Measurements from ENCODE around the gene PCDHB16. TPM values are rescaled to one million over a fixed set of nuclear protein-coding genes. Genes with fewer than 3 reads are reported as not detected.
"Not testable (repeated sequence)": the region's sequence is repeated elsewhere in the genome, so short reads cannot be mapped to it uniquely, and the experiment has no call there.

Gene PCDHB16
- polyA plus RNA-seq, 1 donor, result 1.1 TPM

DNA sequence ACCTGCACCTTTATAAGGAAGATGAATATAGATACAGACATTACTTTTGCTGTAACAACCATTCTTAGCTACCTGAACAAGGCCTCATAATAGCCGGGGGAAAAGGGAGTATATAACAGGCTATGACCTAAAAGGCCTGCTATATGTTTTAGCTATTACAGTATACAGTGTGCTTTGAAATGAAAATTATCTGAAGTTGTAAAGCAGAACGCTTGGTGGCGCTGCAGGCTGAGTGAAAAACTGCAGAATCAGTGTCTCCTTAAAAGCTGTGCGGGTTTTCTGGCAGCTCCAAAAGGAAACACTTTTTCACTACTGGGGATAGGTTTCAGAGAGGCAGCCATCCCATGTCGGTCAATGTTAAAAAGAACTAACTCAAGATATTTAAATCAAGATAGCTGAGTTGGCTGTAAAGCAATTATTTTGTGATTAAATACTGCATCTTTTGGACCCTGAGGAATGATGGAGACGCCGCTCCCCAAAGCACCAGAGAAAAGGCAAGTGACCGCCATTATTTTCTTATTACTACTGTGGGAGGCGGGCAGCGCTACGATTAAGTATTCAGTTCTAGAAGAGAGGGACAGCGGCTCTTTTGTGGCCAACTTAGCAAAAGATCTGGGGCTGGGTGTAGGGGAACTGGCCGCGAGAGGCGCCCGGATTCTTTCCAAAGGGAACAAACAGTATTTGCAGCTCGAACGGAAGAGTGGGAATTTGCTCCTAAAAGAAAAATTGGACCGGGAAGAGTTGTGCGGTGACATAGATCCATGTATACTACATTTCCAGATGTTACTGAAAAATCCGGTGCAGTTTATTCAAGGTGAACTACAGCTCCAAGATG is 26.4 kb upstream of the PCDHB16 start:
- WGBS (ENCODE audit: insufficient coverage, low lambda C conversion rate), result 4% methylated on average over 4 of the region's 21 CpGs
- H3K27me3 ChIP-seq (ENCODE audit: control insufficient read depth, insufficient read depth, low read length), result peaks cover 8% of the 10 kb centered on the region
- H3K27ac ChIP-seq (ENCODE audit: low read length), result no peak overlapping the region
- DNase-seq, result no peak
- H3K36me3 ChIP-seq (ENCODE audit: control insufficient read depth, insufficient read depth, low read length), result no peaks in the 10 kb centered on the region
- no peak overlapping the region for H3K4me3 ChIP-seq (ENCODE audit: low read length)
- H3K4me1 ChIP-seq (ENCODE audit: control insufficient read depth, insufficient read depth, low read length), result no peaks in the 10 kb centered on the region
- peaks cover 24% of the 10 kb centered on the region for H3K9me3 ChIP-seq (ENCODE audit: control insufficient read depth, low read depth, low read length)

DNA sequence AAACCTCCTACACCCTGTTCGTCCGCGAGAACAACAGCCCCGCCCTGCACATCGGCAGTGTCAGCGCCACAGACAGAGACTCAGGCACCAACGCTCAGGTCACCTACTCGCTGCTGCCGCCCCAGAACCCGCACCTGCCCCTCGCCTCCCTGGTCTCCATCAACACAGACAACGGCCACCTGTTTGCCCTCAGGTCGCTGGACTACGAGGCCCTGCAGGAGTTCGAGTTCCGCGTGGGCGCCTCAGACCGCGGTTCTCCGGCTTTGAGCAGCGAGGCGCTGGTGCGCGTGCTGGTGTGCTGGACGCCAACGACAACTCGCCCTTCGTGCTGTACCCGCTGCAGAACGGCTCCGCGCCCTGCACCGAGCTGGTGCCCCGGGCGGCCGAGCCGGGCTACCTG is 24.8 kb upstream of the PCDHB16 start:
- H3K4me3 ChIP-seq (ENCODE audit: low read length); H3K27me3 ChIP-seq (ENCODE audit: control insufficient read depth, insufficient read depth, low read length); H3K4me1 ChIP-seq (ENCODE audit: control insufficient read depth, insufficient read depth, low read length); DNase-seq; H3K36me3 ChIP-seq (ENCODE audit: control insufficient read depth, insufficient read depth, low read length); H3K27ac ChIP-seq (ENCODE audit: low read length): not testable (repeated sequence)
- H3K9me3 ChIP-seq (ENCODE audit: control insufficient read depth, low read depth, low read length), result peaks cover 16% of the 10 kb centered on the region
- no CpG with 5 or more reads among the region's 38 CpGs for WGBS (ENCODE audit: insufficient coverage, low lambda C conversion rate)

DNA sequence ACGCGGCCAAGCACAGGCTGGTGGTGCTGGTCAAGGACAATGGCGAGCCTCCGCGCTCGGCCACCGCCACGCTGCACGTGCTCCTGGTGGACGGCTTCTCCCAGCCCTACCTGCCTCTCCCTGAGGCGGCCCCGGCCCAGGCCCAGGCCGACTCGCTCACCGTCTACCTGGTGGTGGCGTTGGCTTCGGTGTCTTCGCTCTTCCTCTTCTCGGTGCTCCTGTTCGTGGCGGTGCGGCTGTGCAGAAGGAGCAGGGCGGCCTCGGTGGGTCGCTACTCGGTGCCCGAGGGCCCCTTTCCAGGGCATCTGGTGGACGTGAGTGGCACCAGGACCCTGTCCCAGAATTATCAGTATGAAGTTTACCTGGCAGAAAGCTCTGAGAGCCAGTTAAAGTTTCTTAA is 24.3 kb upstream of the PCDHB16 start:
- not testable (repeated sequence) for H3K4me3 ChIP-seq (ENCODE audit: low read length); DNase-seq; H3K27ac ChIP-seq (ENCODE audit: low read length); H3K36me3 ChIP-seq (ENCODE audit: control insufficient read depth, insufficient read depth, low read length); H3K27me3 ChIP-seq (ENCODE audit: control insufficient read depth, insufficient read depth, low read length); H3K4me1 ChIP-seq (ENCODE audit: control insufficient read depth, insufficient read depth, low read length)
- peaks cover 16% of the 10 kb centered on the region for H3K9me3 ChIP-seq (ENCODE audit: control insufficient read depth, low read depth, low read length)
- no CpG with 5 or more reads among the region's 28 CpGs for WGBS (ENCODE audit: insufficient coverage, low lambda C conversion rate)

GRCh38 chr5:141172381-141173204 is 9.6 kb upstream of the PCDHB16 start, which contains the start of gene PCDHB7:
PCDHB7 (plus strand) TSS chr5:141172644; CDS start chr5:141172836, 192 bp downstream.
- H3K36me3 ChIP-seq (ENCODE audit: control insufficient read depth, insufficient read depth, low read length), result no peaks in the 10 kb centered on the region
- peaks cover 2% of the 10 kb centered on the region for H3K27me3 ChIP-seq (ENCODE audit: control insufficient read depth, insufficient read depth, low read length)
- H3K9me3 ChIP-seq (ENCODE audit: control insufficient read depth, low read depth, low read length), result peaks cover 11% of the 10 kb centered on the region
- WGBS (ENCODE audit: insufficient coverage, low lambda C conversion rate), result 4% methylated on average over 4 of the region's 20 CpGs
- H3K4me3 ChIP-seq (ENCODE audit: low read length), result no peak within 1 kb of the TSS
- no peak for DNase-seq
- H3K27ac ChIP-seq (ENCODE audit: low read length), result no peak within 1 kb of the TSS
- H3K4me1 ChIP-seq (ENCODE audit: control insufficient read depth, insufficient read depth, low read length), result no peaks in the 10 kb centered on the region

GRCh38 chr5:141174291-141175104 is 7.7 kb upstream of the PCDHB16 start:
- not testable (repeated sequence) for DNase-seq; H3K4me1 ChIP-seq (ENCODE audit: control insufficient read depth, insufficient read depth, low read length); H3K27ac ChIP-seq (ENCODE audit: low read length); H3K36me3 ChIP-seq (ENCODE audit: control insufficient read depth, insufficient read depth, low read length); H3K27me3 ChIP-seq (ENCODE audit: control insufficient read depth, insufficient read depth, low read length); H3K4me3 ChIP-seq (ENCODE audit: low read length)
- WGBS (ENCODE audit: insufficient coverage, low lambda C conversion rate), result no CpG with 5 or more reads among the region's 79 CpGs
- H3K9me3 ChIP-seq (ENCODE audit: control insufficient read depth, low read depth, low read length), result peaks cover 14% of the 10 kb centered on the region

DNA sequence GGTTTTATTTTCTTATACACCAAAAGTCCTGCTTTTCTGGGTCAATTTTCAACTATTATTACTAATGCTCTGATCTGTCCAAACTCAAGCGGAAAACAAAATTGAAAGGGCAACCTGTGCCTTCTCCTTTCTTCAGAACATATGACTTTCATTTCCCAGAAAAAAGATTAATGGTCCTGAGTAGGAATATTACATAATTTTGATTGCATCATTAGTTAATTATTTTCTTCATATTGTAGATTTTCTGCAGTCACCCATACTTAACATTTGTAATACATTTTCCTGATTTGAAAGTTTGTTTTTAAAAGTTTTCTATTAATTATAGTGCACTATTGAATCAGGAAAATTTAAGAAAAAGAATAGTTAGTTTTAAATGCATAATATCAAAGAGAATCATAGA is 6.3 kb upstream of the PCDHB16 start:
- Histone ChIP-seq H3K27me3 (ENCODE audit: control insufficient read depth, insufficient read depth, low read length) (peaks cover 5% of the 10 kb centered on the region), H3K27ac (ENCODE audit: low read length) (no peak overlapping the region), H3K4me3 (ENCODE audit: low read length) (no peak overlapping the region), H3K9me3 (ENCODE audit: control insufficient read depth, low read depth, low read length) (peaks cover 20% of the 10 kb centered on the region), H3K4me1 (ENCODE audit: control insufficient read depth, insufficient read depth, low read length) (no peaks in the 10 kb centered on the region), H3K36me3 (ENCODE audit: control insufficient read depth, insufficient read depth, low read length) (no peaks in the 10 kb centered on the region)
- no peak for DNase-seq
- 0% methylated on average over 1 of the region's 1 CpG for WGBS (ENCODE audit: insufficient coverage, low lambda C conversion rate)

DNA sequence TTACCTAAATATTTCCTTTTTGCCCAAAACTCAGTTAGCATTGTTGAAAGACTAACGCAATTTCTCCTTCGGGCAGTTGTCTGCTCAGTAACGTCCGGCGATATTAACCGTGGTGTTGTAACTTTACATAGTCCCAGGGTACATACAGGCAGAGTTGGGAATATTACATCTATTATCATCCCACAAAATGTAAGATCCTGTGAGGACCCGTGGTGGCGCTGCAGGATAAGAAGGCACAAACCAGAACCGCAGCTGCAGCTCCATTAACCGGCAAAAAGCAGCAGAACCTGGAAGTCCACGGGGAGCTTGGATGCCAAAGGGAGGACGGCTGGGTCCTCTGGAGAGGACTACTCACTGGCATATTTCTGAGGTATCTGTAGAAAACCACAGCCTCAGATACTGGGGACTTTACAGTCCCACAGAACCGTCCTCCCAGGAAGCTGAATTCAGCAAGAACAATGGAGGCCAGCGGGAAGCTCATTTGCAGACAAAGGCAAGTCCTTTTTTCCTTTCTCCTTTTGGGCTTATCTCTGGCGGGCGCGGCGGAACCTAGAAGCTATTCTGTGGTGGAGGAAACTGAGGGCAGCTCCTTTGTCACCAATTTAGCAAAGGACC is 4.5 kb upstream of the PCDHB16 start, which contains the start of gene PCDHB8:
Gene PCDHB8 (plus strand): TSS at position 214 of the 615 bp plus-strand sequence. CDS start 245 bp downstream, at position 459.
- peaks cover 20% of the 10 kb centered on the region for H3K9me3 ChIP-seq (ENCODE audit: control insufficient read depth, low read depth, low read length)
- not testable (repeated sequence) for H3K4me3 ChIP-seq (ENCODE audit: low read length); H3K27ac ChIP-seq (ENCODE audit: low read length); H3K4me1 ChIP-seq (ENCODE audit: control insufficient read depth, insufficient read depth, low read length); H3K36me3 ChIP-seq (ENCODE audit: control insufficient read depth, insufficient read depth, low read length); DNase-seq; H3K27me3 ChIP-seq (ENCODE audit: control insufficient read depth, insufficient read depth, low read length)
- WGBS (ENCODE audit: insufficient coverage, low lambda C conversion rate), result no CpG with 5 or more reads among the region's 18 CpGs

DNA sequence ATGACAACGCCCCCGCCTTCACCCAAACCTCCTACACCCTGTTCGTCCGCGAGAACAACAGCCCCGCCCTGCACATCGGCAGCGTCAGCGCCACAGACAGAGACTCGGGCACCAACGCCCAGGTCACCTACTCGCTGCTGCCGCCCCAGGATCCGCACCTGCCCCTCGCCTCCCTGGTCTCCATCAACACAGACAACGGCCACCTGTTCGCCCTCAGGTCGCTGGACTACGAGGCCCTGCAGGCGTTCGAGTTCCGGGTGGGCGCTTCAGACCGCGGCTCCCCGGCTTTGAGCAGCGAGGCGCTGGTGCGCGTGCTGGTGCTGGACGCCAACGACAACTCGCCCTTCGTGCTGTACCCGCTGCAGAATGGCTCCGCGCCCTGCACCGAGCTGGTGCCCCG is 2.8 kb upstream of the PCDHB16 start:
- H3K4me3 ChIP-seq (ENCODE audit: low read length); H3K27ac ChIP-seq (ENCODE audit: low read length); H3K36me3 ChIP-seq (ENCODE audit: control insufficient read depth, insufficient read depth, low read length); H3K4me1 ChIP-seq (ENCODE audit: control insufficient read depth, insufficient read depth, low read length); DNase-seq; H3K27me3 ChIP-seq (ENCODE audit: control insufficient read depth, insufficient read depth, low read length): not testable (repeated sequence)
- peaks cover 15% of the 10 kb centered on the region for H3K9me3 ChIP-seq (ENCODE audit: control insufficient read depth, low read depth, low read length)
- WGBS (ENCODE audit: insufficient coverage, low lambda C conversion rate), result no CpG with 5 or more reads among the region's 39 CpGs

GRCh38 chr5:141179876-141180275 is 2.3 kb upstream of the PCDHB16 start:
- not testable (repeated sequence) for H3K27ac ChIP-seq (ENCODE audit: low read length); H3K36me3 ChIP-seq (ENCODE audit: control insufficient read depth, insufficient read depth, low read length); H3K4me3 ChIP-seq (ENCODE audit: low read length); H3K27me3 ChIP-seq (ENCODE audit: control insufficient read depth, insufficient read depth, low read length); H3K4me1 ChIP-seq (ENCODE audit: control insufficient read depth, insufficient read depth, low read length); DNase-seq
- H3K9me3 ChIP-seq (ENCODE audit: control insufficient read depth, low read depth, low read length), result peaks cover 14% of the 10 kb centered on the region
- WGBS (ENCODE audit: insufficient coverage, low lambda C conversion rate), result no CpG with 5 or more reads among the region's 32 CpGs

Data from large intestine (tissue), 3 donors.